Effector memory CD4-positive, alpha-beta T cell (primary cell): Measurements from ENCODE around the gene GALE.
"Not testable (repeated sequence)": the region's sequence is repeated elsewhere in the genome, so short reads cannot be mapped to it uniquely, and the experiment has no call there.

Experiments
- DNase-seq, 3 donors: peaks; one replicate each; pipeline ENCODE4 v3.0.0-alpha.2; 2020
- H3K27ac ChIP-seq: 2 replicates; pipeline ENCODE4 v1.7.0; 2013; ENCODE audit warnings: mild to moderate bottlenecking, low read length, moderate library complexity; ENCODE audit not compliant: insufficient read depth, poor library complexity, severe bottlenecking
- H3K27me3 ChIP-seq: replicated peaks from 2 replicates; pipeline ENCODE4 v1.7.0; 2013; ENCODE audit warnings: mild to moderate bottlenecking, low read length; ENCODE audit not compliant: insufficient read depth, control insufficient read depth, poor library complexity, severe bottlenecking
- H3K36me3 ChIP-seq: 2 replicates; pipeline ENCODE4 v1.7.0; 2013; ENCODE audit warnings: mild to moderate bottlenecking, low read length, moderate library complexity; ENCODE audit not compliant: control insufficient read depth, insufficient read depth
- H3K4me1 ChIP-seq: 2 replicates; pipeline ENCODE4 v1.7.0; 2013; ENCODE audit warnings: low read length, mild to moderate bottlenecking; ENCODE audit not compliant: control insufficient read depth, insufficient read depth, poor library complexity, severe bottlenecking
- H3K4me3 ChIP-seq: 2 replicates; pipeline ENCODE4 v1.7.0; 2013; ENCODE audit warnings: low read length, low read depth, mild to moderate bottlenecking; ENCODE audit not compliant: insufficient read depth, poor library complexity, severe bottlenecking
- H3K9me3 ChIP-seq: 2 replicates; pipeline ENCODE4 v1.7.0; 2013; ENCODE audit warnings: mild to moderate bottlenecking, low read length, moderate library complexity; ENCODE audit not compliant: control insufficient read depth

GALE gene

GRCh38 chr1:23827717-23828116 lies 27.2 kb upstream of the GALE start:
- H3K27me3 ChIP-seq, result no peaks in the 10 kb centered on the region
- H3K27ac ChIP-seq, result no peak overlapping the region
- H3K4me1 ChIP-seq, result no peaks in the 10 kb centered on the region
- H3K4me3 ChIP-seq, result no peak overlapping the region
- H3K36me3 ChIP-seq, result no peaks in the 10 kb centered on the region
- no peak for DNase-seq
- no peaks in the 10 kb centered on the region for H3K9me3 ChIP-seq

GRCh38 chr1:23826590-23826989 lies 26.0 kb upstream of the GALE start:
- DNase-seq, H3K27ac ChIP-seq, H3K4me1 ChIP-seq, H3K9me3 ChIP-seq, H3K4me3 ChIP-seq, H3K27me3 ChIP-seq, H3K36me3 ChIP-seq: not testable (repeated sequence)

GRCh38 chr1:23825762-23826522 lies 25.4 kb upstream of the GALE start:
- no peak for DNase-seq

GRCh38 chr1:23825076-23825761 lies 24.7 kb upstream of the GALE start, which contains the start of gene HMGCL:
Gene HMGCL, minus strand, starts transcription at chr1:23825429. Its CDS starts 14 bp downstream, at chr1:23825415.
- DNase-seq, result peak; percentile 73 to 83 (median 78)
- peak within 1 kb of the TSS; percentile 96 for H3K4me3 ChIP-seq
- peak within 1 kb of the TSS; percentile 88 for H3K27ac ChIP-seq
- no peaks in the 10 kb centered on the region for H3K9me3 ChIP-seq
- no peaks in the 10 kb centered on the region for H3K4me1 ChIP-seq
- H3K36me3 ChIP-seq, result no peaks in the 10 kb centered on the region
- H3K27me3 ChIP-seq, result no peaks in the 10 kb centered on the region

More at GRCh38 chr1:23825762-23826522, 25.4 kb upstream of the GALE start:
- Histone ChIP-seq H3K4me3 (peak overlapping the region; percentile 96), H3K27me3 (no peaks in the 10 kb centered on the region), H3K9me3 (no peaks in the 10 kb centered on the region), H3K27ac (peak overlapping the region; percentile 88), H3K36me3 (no peaks in the 10 kb centered on the region), H3K4me1 (no peaks in the 10 kb centered on the region)

- Histone ChIP-seq H3K27me3 (no peaks in the 10 kb centered on the region), H3K4me3 (peak overlapping the region; percentile 96), H3K27ac (peak overlapping the region; percentile 88), H3K4me1 (no peaks in the 10 kb centered on the region), H3K9me3 (no peaks in the 10 kb centered on the region), H3K36me3 (no peaks in the 10 kb centered on the region)
- DNase-seq, result no peak
Measured at GRCh38 chr1:23824711-23825075, 24.1 kb upstream of the GALE start.

GRCh38 chr1:23823767-23824166 lies 23.2 kb upstream of the GALE start:
- Histone ChIP-seq H3K27me3 (no peaks in the 10 kb centered on the region), H3K9me3 (no peaks in the 10 kb centered on the region), H3K4me3 (no peak overlapping the region), H3K36me3 (no peaks in the 10 kb centered on the region), H3K4me1 (no peaks in the 10 kb centered on the region), H3K27ac (no peak overlapping the region)
- no peak for DNase-seq

GRCh38 chr1:23817633-23818032 lies 17.1 kb upstream of the GALE start:
- H3K9me3 ChIP-seq, result no peaks in the 10 kb centered on the region
- H3K36me3 ChIP-seq, result peaks cover 29% of the 10 kb centered on the region
- H3K4me1 ChIP-seq, result no peaks in the 10 kb centered on the region
- no peak overlapping the region for H3K27ac ChIP-seq
- no peak for DNase-seq
- H3K27me3 ChIP-seq, result no peaks in the 10 kb centered on the region
- H3K4me3 ChIP-seq, result no peak overlapping the region

- H3K4me1 ChIP-seq, result no peaks in the 10 kb centered on the region
- no peaks in the 10 kb centered on the region for H3K9me3 ChIP-seq
- no peak for DNase-seq
- peaks cover 32% of the 10 kb centered on the region for H3K36me3 ChIP-seq
- H3K27me3 ChIP-seq, result no peaks in the 10 kb centered on the region
- H3K27ac ChIP-seq, result no peak overlapping the region
- H3K4me3 ChIP-seq, result no peak overlapping the region
Measured at GRCh38 chr1:23816906-23817305, 16.4 kb upstream of the GALE start.

GRCh38 chr1:23816361-23816760 lies 15.8 kb upstream of the GALE start:
- Histone ChIP-seq H3K4me3 (no peak overlapping the region), H3K27ac (no peak overlapping the region), H3K36me3 (peaks cover 32% of the 10 kb centered on the region), H3K4me1 (no peaks in the 10 kb centered on the region), H3K27me3 (no peaks in the 10 kb centered on the region), H3K9me3 (no peaks in the 10 kb centered on the region)
- DNase-seq, result no peak

DNA sequence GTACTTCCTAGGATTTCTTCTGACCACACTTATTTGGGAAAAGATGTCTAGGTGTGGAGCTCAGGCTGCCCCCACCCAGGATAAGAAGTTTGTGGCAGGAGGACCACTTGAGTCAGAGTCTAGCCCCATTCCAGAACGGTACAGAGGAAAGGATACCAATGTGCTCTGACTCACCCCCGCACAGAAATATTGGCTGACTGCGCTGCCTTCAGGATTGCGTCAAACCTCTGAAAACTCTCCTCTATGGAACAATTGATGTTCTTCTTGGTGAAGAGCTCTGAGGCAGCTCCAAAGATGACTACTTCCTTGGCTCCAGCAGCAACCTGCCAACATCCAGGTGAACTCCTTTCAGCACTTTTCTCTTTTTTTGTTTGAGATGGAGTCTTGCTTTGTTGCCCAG lies 13.5 kb upstream of the GALE start:
- H3K27me3 ChIP-seq, result no peaks in the 10 kb centered on the region
- peaks cover 32% of the 10 kb centered on the region for H3K36me3 ChIP-seq

More for the DNA sequence above, 13.5 kb upstream of the GALE start:
- DNase-seq, result no peak
- Histone ChIP-seq H3K4me3 (no peak overlapping the region), H3K27ac (no peak overlapping the region), H3K4me1 (no peaks in the 10 kb centered on the region), H3K9me3 (no peaks in the 10 kb centered on the region)
